WTC11 (cell line): ENCODE data around the gene RBMS1.

Experiments
- CREM ChIP-seq: sonication (generic); formaldehyde crosslinking; IDR thresholded peaks from 2 replicates; pipeline ENCODE4 v1.8.1; 2022; ENCODE audit warnings: mild to moderate bottlenecking, missing genetic modification reagents, moderate library complexity
- CTCF ChIP-seq: fragments of 200-600 bp; IDR thresholded peaks from 2 replicates; pipeline ENCODE4 v1.8.0; 2022; ENCODE audit warnings: antibody characterized with exemption
- FOXK1 ChIP-seq: sonication (generic); formaldehyde crosslinking; IDR thresholded peaks from 2 replicates; pipeline ENCODE4 v1.8.0; 2022; ENCODE audit warnings: mild to moderate bottlenecking, moderate library complexity, missing genetic modification reagents
- IRF1 ChIP-seq: sonication (generic); formaldehyde crosslinking; IDR thresholded peaks from 2 replicates; pipeline ENCODE4 v1.8.0; 2023; ENCODE audit warnings: missing genetic modification reagents
- MYBL2 ChIP-seq: sonication (generic); formaldehyde crosslinking; IDR thresholded peaks from 2 replicates; pipeline ENCODE4 v1.8.1; 2023; ENCODE audit warnings: mild to moderate bottlenecking, moderate library complexity, missing genetic modification reagents

GRCh38 chr2:160309585-160309984, 184.0 kb downstream of the RBMS1 start:
- TF ChIP-seq CTCF (no peak), FOXK1 (CRISPR knock-in tag) (no peak), IRF1 (CRISPR knock-in tag) (no peak), MYBL2 (CRISPR knock-in tag) (no peak), CREM (CRISPR knock-in tag) (no peak)
